Ishikawa (cell line): ENCODE results near the gene AZU1.

Experiments used
- CEBPB ChIP-seq: IDR thresholded peaks from 2 replicates; pipeline ENCODE4 v1.6.1; 2012
- CREB1 ChIP-seq: IDR thresholded peaks from 2 replicates; pipeline ENCODE4 v1.6.1; 2012; ENCODE audit warnings: low read depth
- EGR1 ChIP-seq: IDR thresholded peaks from 2 replicates; pipeline ENCODE4 v1.6.1; 2012
- EP300 ChIP-seq: IDR thresholded peaks from 2 replicates; pipeline ENCODE4 v1.6.1; 2012; ENCODE audit warnings: borderline replicate concordance
- FOXM1 ChIP-seq: IDR thresholded peaks from 2 replicates; pipeline ENCODE4 v1.6.1; 2012; ENCODE audit warnings: low read depth, borderline replicate concordance
- MAX ChIP-seq: IDR thresholded peaks from 2 replicates; pipeline ENCODE4 v1.6.1; 2012
- NFIC ChIP-seq: IDR thresholded peaks from 2 replicates; pipeline ENCODE4 v1.6.1; 2012
- RAD21 ChIP-seq: IDR thresholded peaks from 2 replicates; pipeline ENCODE4 v1.6.1; 2012; ENCODE audit warnings: low read depth
- REST ChIP-seq: IDR thresholded peaks from 2 replicates; pipeline ENCODE4 v1.6.1; 2012; ENCODE audit warnings: low read depth, mild to moderate bottlenecking
- TAF1 ChIP-seq: IDR thresholded peaks from 2 replicates; pipeline ENCODE4 v1.6.1; 2012; ENCODE audit warnings: low read depth, mild to moderate bottlenecking
- TCF12 ChIP-seq: IDR thresholded peaks from 2 replicates; pipeline ENCODE4 v1.6.1; 2012; ENCODE audit warnings: low read depth
- TEAD4 ChIP-seq: IDR thresholded peaks from 2 replicates; pipeline ENCODE4 v1.6.1; 2012
- USF1 ChIP-seq: IDR thresholded peaks from 2 replicates; pipeline ENCODE4 v1.6.1; 2012
- YY1 ChIP-seq: IDR thresholded peaks from 2 replicates; pipeline ENCODE4 v1.6.1; 2012; ENCODE audit warnings: low read depth

GRCh38 chr19:821231-821824 lies 6.3 kb upstream of the AZU1 start:
- TF ChIP-seq CEBPB (no peak), RAD21 (no peak), REST (no peak), FOXM1 (no peak), CREB1 (no peak), NFIC (no peak), EP300 (no peak), TEAD4 (no peak), USF1 (no peak), EGR1 (no peak), MAX (no peak), YY1 (no peak), TAF1 (no peak), TCF12 (no peak)
